ENCODE data around the gene EML1.
A peak's percentile ranks its signal among the peaks of the same experiment; 100 is the strongest.
"Not testable (repeated sequence)": the region's sequence is repeated elsewhere in the genome, so short reads cannot be mapped to it uniquely, and the experiment has no call there.

EML1 gene

DNA sequence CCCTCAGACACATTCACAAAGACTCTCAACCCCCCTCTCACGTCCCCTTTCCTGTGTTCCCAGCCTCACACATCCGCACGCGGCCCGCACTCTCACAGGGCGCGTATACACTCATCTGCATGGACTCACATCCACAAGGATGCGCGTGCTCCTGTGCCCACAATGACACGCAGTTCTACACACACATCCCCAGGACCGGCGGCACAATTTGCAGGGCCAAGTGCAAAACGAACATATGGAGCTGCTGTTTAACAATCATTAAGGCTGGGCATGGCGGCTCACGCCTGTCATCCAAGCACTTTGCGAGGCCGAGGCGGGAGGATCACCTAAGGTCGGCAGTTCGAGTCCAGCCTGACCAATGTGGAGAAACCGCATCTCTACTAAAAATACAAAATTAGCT lies 36.4 kb upstream of the EML1 start:
- no peak for DNase-seq

DNA sequence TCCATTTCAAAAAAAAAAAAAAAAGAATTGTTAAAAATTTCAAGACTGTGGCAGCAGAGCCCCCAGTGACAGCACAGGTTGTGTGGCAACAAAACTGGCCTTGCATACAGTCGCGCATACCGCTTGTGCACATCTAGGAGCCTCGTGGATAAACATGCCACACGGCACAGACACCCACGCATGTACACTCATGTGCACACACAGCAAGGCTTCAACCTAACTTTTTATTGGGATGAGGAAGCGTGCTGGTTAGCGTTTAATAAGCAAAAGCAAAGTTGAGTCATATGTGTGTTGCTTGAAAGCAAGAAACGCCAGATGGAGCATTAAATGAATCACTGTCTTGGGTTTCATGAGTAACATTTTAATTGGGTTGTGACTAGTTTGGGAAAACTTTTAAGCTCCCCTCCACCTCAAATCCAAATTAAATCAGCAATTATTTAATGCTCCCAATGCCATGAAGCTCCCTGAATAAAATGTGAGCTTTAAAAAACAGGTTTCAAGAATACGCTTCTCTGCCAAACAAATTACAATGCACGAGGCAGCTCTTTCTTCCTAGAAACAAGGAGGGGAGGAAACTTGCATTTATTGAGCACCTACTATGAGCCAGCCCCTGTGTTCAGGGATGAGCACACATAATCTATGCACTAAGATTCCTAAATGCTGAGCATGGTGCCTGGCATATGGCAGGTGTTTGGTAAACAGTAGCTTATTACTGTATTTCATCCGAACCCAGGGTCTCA lies 35.7 kb upstream of the EML1 start:
- DNase-seq: no peak

DNA sequence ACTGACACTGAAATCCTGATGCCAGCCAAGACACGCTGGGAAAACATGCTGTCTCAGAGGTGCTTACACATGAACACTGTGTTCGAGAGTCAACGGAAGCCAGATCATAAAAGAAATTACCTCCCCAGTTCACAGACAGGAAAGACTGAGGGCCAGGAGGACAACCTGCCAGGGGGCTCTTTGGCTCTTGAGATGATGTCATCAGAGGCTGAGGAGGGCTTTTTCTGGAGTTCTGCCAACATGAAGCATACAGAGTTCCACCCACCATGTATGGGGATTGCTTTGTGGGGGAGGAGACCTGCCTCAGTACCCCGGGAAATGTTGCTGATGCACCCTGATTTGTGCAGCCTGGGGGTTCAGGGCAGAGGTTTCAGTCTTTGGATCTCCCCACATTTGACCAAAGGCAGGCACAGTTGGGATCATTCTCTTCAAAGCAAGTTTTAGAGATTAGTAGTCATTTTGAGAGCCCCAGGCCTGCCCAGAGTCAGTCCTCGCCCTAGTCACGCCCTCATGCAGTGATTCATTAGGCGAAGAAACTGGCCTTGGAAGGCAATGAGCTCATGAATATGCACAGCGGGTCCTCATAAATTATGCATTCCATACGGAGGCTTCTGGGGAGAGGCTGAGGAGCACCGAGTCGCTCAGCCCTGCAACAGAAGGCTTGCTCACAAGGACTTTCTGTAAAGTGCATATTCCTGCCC lies 34.9 kb upstream of the EML1 start:
- DNase-seq: no peak

GRCh38 chr14:99758872-99759545 lies 34.2 kb upstream of the EML1 start:
- DNase-seq: no peak

DNA sequence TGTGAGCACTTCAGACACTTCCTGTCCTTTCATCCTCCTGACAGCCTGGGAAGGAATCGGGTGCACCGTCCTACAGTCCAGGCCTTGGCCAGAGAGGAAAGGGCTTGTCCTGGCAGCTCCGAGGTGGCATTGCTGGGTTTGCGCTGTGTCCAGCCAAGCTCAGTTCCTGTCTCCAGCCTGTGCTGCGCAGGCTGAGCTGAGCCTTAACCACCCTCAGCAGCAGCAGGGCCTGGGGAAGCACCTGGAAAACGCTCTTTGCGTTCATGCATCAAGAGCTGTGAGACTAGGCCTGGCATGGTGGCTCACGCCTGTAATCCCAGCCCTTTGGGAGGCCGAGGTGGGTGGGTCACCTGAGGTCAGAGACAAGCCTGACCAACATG lies 33.7 kb upstream of the EML1 start:
- DNase-seq: no peak

GRCh38 chr14:99760817-99761216 lies 32.4 kb upstream of the EML1 start:
- DNase-seq: no peak

- not testable (repeated sequence) for DNase-seq
These were observed 30.3 kb upstream of the EML1 start for GRCh38 chr14:99762911-99763310.

DNA sequence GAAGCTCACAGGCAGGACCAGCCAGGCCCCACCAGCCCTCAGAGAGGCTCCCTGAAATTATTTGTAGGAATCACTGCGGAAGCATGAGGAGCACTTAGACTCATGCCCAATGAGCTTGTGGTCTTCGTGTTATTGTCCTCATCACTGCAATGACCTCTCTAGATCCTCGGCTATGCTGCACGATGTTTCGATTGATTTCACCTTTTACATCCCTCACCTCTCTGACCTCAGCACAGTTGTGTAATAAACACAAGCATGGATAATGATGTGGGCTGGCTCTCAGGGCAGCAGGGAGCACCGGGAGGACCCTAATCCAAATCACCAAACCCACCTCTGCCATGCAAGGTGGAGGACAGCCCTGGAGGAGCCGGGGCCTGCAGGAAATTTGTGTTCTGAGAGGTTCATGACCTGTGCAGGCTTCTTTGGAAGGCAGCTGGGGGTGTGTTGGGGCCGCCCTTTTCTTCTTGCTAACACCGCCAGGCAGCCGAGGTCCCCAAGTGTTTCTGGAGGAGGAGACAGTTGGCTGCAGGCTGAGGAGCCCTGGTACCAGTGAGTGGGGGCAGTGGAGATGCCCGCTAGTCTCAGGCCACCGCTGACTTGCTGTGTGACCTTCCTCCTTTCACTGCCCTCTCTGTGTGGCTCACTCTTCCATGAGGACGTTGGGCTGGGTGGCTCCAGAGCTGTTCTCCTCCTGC lies 29.5 kb upstream of the EML1 start:
- no peak for DNase-seq

GRCh38 chr14:99764222-99764706 lies 28.9 kb upstream of the EML1 start:
- no peak for DNase-seq

DNA sequence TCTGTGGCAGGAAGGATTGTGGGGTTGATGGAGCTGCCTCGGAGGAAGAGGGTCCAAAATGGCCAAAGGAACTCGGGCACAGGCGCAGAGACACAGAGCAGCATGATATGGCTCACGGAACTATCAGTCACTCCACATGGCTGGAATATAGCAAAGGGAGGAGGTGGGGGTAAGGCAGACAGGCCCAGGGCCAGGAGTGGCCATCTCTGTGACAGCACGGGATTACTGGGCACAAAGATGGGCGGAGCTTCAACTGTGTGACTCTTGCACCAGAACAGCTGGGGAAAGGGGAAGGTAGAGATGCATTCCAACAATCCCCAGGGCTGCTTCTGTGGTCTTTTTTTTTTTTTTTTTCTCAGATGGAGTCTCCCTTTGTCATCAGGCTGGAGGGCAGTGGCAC lies 24.8 kb upstream of the EML1 start:
- no peak for DNase-seq

DNA sequence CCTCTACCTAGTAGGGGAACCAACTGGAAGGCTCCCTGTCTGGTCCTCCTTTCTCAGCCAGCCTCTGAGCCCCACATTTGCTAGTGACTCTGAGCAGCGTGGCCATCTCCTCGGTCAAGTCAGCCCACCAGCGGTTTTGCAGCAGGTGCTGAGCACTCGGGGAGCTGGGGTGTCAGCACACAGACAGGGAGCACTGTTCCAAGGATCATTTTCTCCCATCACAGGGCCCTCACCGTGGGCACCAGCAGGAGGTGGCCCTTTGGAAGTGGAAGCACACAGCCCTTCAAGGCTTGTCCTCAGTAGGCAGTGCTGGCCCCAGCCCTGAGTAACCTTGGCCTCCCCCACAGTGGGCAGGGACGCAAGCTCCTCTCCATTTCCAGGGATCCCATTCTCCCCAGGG lies 24.1 kb upstream of the EML1 start:
- no peak for DNase-seq

DNA sequence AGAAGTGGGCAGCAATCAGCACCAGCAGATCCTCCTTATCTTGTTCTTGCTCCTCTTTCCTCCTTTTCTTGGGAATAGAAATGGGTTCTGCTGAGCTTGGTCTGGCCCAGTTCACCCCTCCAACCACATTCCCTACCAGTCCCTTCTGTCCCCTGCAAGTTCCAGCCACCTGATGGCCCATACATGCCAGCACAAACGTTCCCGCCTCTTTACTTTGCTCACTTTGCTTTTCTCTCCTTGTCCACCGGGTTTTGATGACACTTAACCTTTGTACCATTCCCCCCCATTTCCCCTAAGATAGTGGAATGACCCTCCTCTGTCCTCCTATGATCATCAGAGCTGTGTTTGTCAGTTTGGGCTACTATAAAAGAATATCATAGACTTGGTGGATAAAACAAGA lies 23.4 kb upstream of the EML1 start:
- DNase-seq: no peak

DNA sequence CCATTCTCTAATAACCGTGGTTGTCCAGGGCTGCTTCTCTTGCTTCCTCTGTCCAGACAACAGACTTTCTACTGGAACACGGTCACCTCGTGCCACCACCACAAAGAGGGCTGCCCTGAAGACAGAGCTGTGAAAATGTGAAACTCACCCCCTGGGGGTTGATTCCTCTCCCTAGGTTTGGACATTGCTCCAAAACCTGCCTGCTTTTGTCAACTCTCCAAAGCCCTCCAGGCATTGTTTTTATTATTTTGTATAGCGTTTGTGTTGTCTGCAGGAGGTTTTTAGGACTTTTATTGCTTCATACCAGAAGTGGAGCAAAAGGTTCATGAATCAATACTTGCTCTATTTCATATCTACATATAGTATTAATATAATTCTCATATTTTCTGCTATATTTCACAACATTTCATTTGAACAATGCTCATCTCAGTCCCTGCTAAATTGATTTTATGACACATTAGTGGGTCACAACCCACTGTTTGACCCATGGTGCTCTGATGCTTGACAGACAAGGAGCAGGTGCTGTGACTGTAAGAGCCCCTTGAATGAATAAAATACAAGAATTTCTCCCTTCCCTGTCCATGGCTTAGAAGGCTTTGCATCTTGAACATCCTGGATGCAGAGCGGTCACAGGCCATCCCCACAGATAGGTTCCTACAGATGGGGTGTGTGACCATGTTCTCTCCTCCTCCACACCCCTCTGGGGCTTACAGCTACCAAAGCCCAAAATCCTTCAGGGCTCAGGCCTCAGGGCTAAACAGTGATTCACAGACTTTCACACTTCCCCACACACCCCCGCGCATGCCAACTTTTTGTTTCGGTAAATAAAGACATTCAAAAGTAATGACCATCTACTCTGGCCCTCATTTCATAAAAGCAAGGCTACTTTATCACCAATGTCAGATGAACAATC lies 20.6 kb upstream of the EML1 start:
- DNase-seq: no peak

DNA sequence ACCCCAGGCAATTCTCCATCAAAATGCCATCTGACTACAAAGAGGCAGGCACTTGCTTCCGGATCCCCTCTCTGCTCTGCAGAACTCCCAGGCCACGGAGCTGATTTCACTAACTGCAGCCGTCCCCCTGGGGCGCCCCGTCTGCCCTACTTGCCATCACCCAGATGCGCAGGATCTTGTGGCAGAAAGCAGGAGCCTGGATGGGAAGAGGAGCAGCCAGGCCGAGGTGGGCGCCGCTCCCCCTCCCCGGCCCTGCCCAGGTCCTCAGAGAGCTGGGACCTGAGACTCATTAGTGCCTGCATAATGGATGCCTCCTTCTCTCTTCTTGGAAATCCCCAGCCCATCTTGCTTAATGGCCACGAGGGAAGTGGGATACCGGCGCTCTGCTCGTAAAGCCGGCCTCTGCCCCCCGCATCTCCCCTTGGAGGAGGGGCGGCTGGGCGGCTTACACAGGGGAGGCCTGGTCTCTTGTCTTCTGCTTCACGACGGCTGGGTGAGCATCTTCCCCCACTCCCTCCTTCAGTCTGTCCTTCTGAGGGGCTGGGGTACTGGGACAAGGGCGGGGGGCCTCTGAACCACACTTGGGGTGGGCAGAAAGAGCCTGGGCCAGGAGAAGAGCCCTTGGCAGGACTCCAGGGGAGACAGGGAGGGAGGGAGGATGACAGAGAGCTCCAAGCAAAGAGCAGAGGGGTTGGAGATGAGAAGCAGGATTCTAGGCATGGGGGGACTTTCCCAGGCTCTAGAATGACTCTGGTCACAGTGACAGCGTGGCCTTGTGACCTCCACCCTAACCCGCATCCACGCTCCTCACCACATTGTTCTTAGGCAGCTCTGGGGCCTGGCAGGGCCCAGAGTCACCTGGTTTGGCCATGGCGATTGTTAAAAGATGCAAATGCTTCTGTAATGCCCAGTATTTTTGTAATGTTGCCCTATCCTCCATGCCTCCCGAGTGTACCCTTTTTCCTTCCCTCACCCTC lies 19.4 kb upstream of the EML1 start:
- DNase-seq: peak; percentile 39

- peak; percentile 35 for DNase-seq
These were observed 18.5 kb upstream of the EML1 start for GRCh38 chr14:99774556-99775307.

DNA sequence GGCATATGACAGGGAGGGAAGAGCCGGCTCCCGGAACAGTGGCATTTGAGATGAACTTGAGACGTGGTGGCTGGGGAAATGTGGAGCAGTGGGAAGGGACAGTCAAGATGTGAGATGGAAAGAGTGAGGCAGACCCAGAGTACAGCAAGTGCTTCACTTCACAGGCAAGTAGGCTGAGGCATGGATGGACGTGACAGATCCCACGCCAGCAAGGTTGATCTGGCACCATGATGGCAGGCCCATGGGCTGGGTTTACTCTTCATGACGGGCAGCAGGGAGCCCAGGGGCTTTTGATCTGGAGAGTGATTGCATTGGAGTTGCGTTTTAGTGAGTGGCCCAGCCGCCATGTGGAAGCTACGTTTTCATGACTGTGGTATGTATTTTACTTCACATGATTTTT lies 17.9 kb upstream of the EML1 start:
- peak; percentile 29 for DNase-seq

GRCh38 chr14:99777951-99778350 lies 15.3 kb upstream of the EML1 start:
- DNase-seq: no peak

GRCh38 chr14:99779751-99780150 lies 13.5 kb upstream of the EML1 start:
- no peak for DNase-seq

- no peak for DNase-seq
These were observed 12.5 kb upstream of the EML1 start for GRCh38 chr14:99780690-99781089.

GRCh38 chr14:99781091-99781490 lies 12.1 kb upstream of the EML1 start:
- no peak for DNase-seq
